HG03025 (cell line): ENCODE results near the gene CHRM4.

ENCODE experiments used
- ATAC-seq: cut with Tn5 transposase; IDR thresholded peaks from one replicate; pipeline ENCODE4 v1.9.1; 2021; ENCODE audit warnings: mild to moderate bottlenecking, moderate library complexity; ENCODE audit not compliant: unreplicated experiment, low FRiP score

Gene CHRM4

GRCh38 chr11:46370253-46370652, 21.3 kb downstream of the CHRM4 start:
- no peak for ATAC-seq

DNA sequence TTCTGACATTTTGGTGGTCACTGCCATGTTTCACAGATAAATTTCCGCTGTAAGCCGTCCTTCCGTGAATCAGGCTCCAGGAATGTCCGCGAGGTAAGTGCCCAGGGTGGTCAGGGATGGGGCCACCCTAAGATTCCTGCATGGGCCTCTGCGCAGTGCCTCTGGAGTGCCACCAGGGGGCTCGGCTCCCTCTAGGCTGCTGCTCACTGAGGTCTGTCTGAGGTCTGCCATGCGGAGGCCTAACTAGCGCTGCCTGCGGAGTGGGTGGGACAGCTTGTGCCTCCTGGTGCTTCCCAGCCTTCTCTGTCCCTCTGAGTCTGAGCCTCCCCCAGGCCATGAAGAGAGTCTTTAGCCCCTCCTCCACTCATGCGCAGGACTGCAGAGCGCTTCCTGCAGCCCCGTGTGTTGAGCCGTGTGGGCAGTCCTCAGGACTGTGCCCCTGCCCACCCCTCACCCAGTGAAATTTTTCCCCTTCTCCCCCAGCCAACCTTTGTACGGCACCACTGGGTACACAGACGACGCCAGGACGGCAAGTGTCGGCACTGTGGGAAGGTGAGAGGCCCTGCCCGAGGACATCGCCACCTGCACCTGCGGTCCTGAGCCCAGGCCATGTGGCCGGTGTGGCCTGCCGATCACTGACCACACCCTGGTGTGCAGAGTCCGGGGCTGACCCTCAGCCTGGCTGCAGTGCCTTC, 22.0 kb downstream of the CHRM4 start:
- no peak for ATAC-seq

- no peak for ATAC-seq
Measured at GRCh38 chr11:46367916-46368267, 23.7 kb downstream of the CHRM4 start.

DNA sequence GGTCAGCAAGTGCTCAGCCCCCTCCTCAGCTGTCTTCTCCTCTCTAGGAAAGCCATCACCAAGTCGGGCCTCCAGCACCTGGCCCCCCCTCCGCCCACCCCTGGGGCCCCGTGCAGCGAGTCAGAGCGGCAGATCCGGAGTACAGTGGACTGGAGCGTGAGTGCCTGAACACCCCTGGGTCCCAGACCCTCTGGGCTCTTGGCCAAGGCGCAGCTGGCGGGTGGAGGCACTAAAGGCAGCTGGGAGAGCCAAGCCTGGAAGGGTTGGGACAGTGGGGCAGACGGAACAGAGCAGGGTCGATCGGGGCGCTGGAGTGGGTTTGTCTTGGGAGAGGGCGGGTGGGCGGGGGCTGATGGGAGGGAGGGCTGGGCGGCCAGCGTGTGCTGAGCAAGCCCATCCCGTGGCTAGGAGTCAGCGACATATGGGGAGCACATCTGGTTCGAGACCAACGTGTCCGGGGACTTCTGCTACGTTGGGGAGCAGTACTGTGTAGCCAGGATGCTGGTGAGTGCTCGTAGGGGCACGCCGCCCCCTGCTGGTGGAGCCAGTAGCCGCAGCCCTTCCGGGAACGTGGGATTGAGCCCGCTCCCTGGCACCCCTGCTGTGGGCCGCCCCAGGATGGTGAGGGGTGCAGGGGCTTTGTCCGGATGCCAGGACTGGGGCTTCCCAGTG, 24.2 kb downstream of the CHRM4 start:
- ATAC-seq: peak; percentile 43

GRCh38 chr11:46366661-46367161, 24.9 kb downstream of the CHRM4 start:
- ATAC-seq: no peak

- no peak for ATAC-seq
Measured at GRCh38 chr11:46366260-46366659, 25.3 kb downstream of the CHRM4 start.

DNA sequence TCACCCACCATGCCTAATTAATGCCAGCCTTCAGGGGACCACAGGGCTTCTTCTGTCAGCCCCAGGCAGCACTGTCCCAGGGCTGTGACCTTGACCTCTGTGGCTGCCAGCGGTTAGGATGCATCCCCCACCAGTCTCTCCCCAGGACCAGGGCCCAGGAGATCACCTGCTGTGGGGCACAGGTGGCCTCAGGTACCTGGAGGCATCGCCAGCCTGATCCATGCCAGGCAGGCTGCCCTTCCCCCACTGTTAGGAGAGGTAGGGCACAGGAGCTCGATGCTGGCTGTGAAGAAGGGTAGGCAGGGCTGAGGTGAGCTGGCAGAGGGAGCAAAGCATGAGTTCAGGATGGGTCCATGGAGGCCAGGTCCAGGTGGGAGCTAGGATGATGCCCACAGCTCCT, 26.8 kb downstream of the CHRM4 start:
- ATAC-seq: no peak

- ATAC-seq: no peak
Measured at GRCh38 chr11:46364056-46364455, 27.5 kb downstream of the CHRM4 start.

GRCh38 chr11:46363455-46364005, 28.0 kb downstream of the CHRM4 start:
- ATAC-seq: no peak

GRCh38 chr11:46363031-46363407, 28.6 kb downstream of the CHRM4 start:
- ATAC-seq: no peak

- no peak for ATAC-seq
Measured at GRCh38 chr11:46362156-46363030, 29.2 kb downstream of the CHRM4 start.

DNA sequence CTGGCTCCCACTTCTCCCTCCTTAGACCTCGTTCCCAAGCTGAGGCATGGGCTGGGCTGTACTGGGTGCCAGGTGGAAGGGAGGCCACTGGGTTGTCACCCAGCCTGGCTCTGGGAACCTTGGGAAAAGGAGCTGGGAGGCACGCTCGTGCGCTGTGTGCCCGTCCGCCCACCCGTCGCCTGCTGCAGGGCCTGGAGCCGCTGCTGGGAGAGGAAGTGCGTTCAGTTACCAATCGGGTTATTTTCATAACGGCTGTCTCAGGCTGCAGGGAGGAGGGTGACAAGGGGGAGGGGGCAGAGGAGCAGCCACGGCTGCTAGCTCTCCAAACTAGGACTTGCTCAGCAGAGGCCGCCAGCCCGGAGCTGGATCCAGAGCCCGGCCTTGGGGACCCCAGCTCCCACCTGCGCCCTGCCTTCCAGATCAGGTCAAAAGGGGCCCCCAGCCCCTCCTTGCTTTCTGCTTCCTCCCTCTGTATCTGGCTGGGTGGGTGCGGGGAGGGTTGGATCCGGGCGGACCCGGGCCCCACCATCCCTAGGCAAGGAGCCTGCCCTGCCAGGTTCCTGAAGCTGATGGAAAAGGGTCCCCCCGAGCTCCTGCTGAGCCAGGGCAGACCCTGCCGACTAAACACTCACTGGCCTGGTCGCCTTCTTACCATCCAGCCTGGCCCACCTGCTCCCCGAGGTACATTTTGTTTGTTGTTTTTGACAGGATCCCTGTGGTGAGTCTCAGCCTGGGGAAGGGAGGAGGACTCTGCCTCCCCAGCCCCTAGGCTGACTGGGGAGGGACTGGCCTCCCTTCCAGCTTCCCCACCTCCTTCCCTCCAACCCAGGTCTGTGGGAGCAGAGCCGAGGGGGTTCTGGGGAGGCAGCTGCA, 30.1 kb downstream of the CHRM4 start:
- peak; percentile 64 for ATAC-seq

DNA sequence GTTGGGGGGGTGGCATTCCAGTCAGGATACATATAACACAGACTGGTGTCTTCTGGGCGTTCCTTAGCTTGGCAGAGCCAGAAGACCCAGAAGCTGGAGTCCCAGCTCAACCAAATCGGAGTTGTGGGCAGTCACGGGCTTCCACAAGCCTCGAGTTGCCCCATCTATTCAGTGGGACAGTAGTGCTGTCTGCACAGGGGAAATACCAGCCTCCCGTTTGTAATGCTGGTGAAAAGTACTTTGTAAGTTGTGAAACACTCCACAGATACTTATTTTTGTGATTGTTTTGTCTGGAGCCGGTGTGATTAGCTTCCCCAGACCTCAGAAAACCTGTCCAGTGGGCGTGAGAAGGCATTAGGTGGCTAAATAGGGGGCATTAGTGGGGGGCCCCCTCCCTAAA, 30.7 kb downstream of the CHRM4 start:
- no peak for ATAC-seq

DNA sequence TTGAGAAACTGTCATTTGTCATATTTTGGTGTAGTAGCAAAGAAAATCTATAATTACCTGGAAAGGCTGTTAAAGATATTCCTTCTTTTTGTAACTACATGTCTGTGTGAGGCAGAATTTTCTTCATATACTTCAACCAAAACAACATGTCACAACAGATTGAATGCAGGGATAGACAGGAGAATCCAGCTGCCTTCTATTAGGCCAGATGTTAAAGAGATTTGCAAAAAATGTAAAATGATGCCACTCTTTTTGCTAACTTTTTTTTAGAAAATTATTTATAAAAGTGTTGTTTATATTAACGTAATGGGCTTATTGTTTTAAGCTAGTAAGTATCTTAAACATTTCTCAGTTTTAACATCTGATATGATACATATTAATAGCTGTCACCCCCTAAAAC, 31.6 kb downstream of the CHRM4 start:
- ATAC-seq: no peak

- ATAC-seq: no peak
Measured at GRCh38 chr11:46357483-46357936, 34.1 kb downstream of the CHRM4 start.

GRCh38 chr11:46356924-46357482, 34.6 kb downstream of the CHRM4 start:
- ATAC-seq: no peak

DNA sequence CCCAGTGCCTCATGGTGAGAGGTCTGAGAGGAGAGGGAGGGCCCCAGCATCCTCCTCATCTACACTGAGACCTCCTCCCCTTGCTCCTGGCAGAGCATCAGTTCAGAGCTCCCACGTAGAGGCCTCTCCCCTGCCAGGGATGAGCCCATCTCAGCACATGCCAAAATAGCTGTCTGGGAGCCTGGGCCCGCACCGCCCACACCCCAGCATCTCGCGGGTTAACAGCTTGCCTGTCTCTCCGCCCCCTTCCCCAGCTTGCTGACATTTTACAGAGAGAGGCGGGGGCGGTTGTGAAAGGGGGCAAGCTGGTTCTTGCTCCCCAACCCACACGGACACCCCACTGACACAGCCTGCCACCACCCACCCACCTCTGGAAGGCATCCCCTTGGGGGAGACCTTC, 37.9 kb downstream of the CHRM4 start:
- ATAC-seq: no peak

GRCh38 chr11:46352063-46352841, 39.3 kb downstream of the CHRM4 start:
- no peak for ATAC-seq

GRCh38 chr11:46351606-46352005, 40.0 kb downstream of the CHRM4 start:
- ATAC-seq: no peak
